OCI-LY1 (cell line): ENCODE data around the gene CFHR2.

Experiments
- H2AFZ ChIP-seq: fragments of 200-600 bp; sonication (generic), shearing (Covaris generic); 2 replicates; pipeline ENCODE4 v1.6.0; 2014; ENCODE audit warnings: antibody characterized with exemption, mild to moderate bottlenecking, low read length
- H3F3A ChIP-seq: fragments of 200-600 bp; sonication (generic), shearing (Covaris generic); 2 replicates; pipeline ENCODE4 v1.6.0; 2014; ENCODE audit warnings: mild to moderate bottlenecking, antibody characterized with exemption, low read length, moderate library complexity; ENCODE audit not compliant: insufficient read depth
- H3K27ac ChIP-seq: fragments of 200-600 bp; sonication (generic); 2 replicates; pipeline ENCODE4 v1.5.1; 2014; ENCODE audit warnings: low read length, mixed run types, mild to moderate bottlenecking, low read depth; ENCODE audit not compliant: poor library complexity, severe bottlenecking
- H3K27me3 ChIP-seq: fragments of 200-600 bp; sonication (generic); 2 replicates; pipeline ENCODE4 v1.6.0; 2014; ENCODE audit warnings: antibody characterized with exemption, mild to moderate bottlenecking, low read length, moderate library complexity; ENCODE audit not compliant: insufficient read depth
- H3K36me3 ChIP-seq: fragments of 200-600 bp; sonication (generic); 2 replicates; pipeline ENCODE4 v1.6.1; 2014; ENCODE audit warnings: mild to moderate bottlenecking, antibody characterized with exemption, low read length, moderate library complexity, mixed read lengths; ENCODE audit not compliant: insufficient read depth
- H3K4me1 ChIP-seq: fragments of 200-600 bp; sonication (generic); 2 replicates; pipeline ENCODE4 v1.5.1; 2014; ENCODE audit warnings: mild to moderate bottlenecking, low read length, moderate library complexity; ENCODE audit not compliant: insufficient read depth, severe bottlenecking
- H3K4me2 ChIP-seq: fragments of 200-600 bp; sonication (generic), shearing (Covaris generic); 2 replicates; pipeline ENCODE4 v1.6.1; 2014; ENCODE audit warnings: low read length
- H3K4me3 ChIP-seq: fragments of 200-600 bp; sonication (generic); 2 replicates; pipeline ENCODE4 v1.5.1; 2014; ENCODE audit warnings: low read length, low read depth, mild to moderate bottlenecking, mixed read lengths; ENCODE audit not compliant: poor library complexity, severe bottlenecking
- H3K79me2 ChIP-seq: fragments of 200-600 bp; shearing (Covaris generic); 2 replicates; pipeline ENCODE4 v1.6.1; 2016; ENCODE audit warnings: mixed run types, low read length, mixed read lengths; ENCODE audit not compliant: insufficient read depth
- H3K9ac ChIP-seq: fragments of 200-600 bp; sonication (generic), shearing (Covaris generic); 2 replicates; pipeline ENCODE4 v1.6.1; 2014; ENCODE audit warnings: mild to moderate bottlenecking, low read length, mixed read lengths
- H3K9me2 ChIP-seq: fragments of 200-600 bp; sonication (generic), shearing (Covaris generic); 2 replicates; pipeline ENCODE4 v1.6.1; 2014; ENCODE audit warnings: low read depth, mild to moderate bottlenecking, low read length, mixed read lengths
- H3K9me3 ChIP-seq: fragments of 200-600 bp; shearing (Covaris generic); 2 replicates; pipeline ENCODE4 v1.6.1; 2014; ENCODE audit warnings: low read length, mixed read lengths
- H4K20me1 ChIP-seq: fragments of 200-600 bp; sonication (generic), shearing (Covaris generic); 2 replicates; pipeline ENCODE4 v1.6.0; 2016; ENCODE audit warnings: mild to moderate bottlenecking, low read length; ENCODE audit not compliant: insufficient read depth
- CTCF ChIP-seq: fragments of 200-600 bp; sonication (generic), shearing (Covaris generic); IDR thresholded peaks from 2 replicates; pipeline ENCODE4 v1.5.1; 2017; ENCODE audit warnings: mild to moderate bottlenecking, antibody characterized with exemption, low read length, moderate library complexity, mixed read lengths
- EZH2 ChIP-seq: fragments of 200-600 bp; sonication (generic), shearing (Covaris generic); IDR thresholded peaks from 2 replicates; pipeline ENCODE4 v1.8.0; 2017; ENCODE audit warnings: borderline replicate concordance, mixed run types, mild to moderate bottlenecking, antibody characterized with exemption, low read length, moderate library complexity, mixed read lengths

Gene CFHR2

GRCh38 chr1:197008861-197009260 lies 65.3 kb downstream of the CFHR2 start:
- no peaks in the 10 kb centered on the region for H3K79me2 ChIP-seq
- H3K9me2 ChIP-seq = no peaks in the 10 kb centered on the region
- no peaks in the 10 kb centered on the region for H3F3A ChIP-seq
- H3K27ac ChIP-seq = no peak overlapping the region
- H3K4me3 ChIP-seq = no peak overlapping the region
- no peak overlapping the region for H3K9ac ChIP-seq
- no peaks in the 10 kb centered on the region for H4K20me1 ChIP-seq
- H3K27me3 ChIP-seq = no peaks in the 10 kb centered on the region
- no peak overlapping the region for H2AFZ ChIP-seq
- H3K4me2 ChIP-seq = no peak overlapping the region
- TF ChIP-seq CTCF (no peak), EZH2 (no peak)
- H3K36me3 ChIP-seq = no peaks in the 10 kb centered on the region
- H3K4me1 ChIP-seq = no peaks in the 10 kb centered on the region
- H3K9me3 ChIP-seq = no peaks in the 10 kb centered on the region
